ENCODE measurements around the gene IER5. TPM values are rescaled to one million over a fixed set of nuclear protein-coding genes. Genes with fewer than 3 reads are reported as not detected.

The IER5 gene
- 10 to 100 TPM; 45.2 to 45.9 TPM for total RNA-seq

DNA sequence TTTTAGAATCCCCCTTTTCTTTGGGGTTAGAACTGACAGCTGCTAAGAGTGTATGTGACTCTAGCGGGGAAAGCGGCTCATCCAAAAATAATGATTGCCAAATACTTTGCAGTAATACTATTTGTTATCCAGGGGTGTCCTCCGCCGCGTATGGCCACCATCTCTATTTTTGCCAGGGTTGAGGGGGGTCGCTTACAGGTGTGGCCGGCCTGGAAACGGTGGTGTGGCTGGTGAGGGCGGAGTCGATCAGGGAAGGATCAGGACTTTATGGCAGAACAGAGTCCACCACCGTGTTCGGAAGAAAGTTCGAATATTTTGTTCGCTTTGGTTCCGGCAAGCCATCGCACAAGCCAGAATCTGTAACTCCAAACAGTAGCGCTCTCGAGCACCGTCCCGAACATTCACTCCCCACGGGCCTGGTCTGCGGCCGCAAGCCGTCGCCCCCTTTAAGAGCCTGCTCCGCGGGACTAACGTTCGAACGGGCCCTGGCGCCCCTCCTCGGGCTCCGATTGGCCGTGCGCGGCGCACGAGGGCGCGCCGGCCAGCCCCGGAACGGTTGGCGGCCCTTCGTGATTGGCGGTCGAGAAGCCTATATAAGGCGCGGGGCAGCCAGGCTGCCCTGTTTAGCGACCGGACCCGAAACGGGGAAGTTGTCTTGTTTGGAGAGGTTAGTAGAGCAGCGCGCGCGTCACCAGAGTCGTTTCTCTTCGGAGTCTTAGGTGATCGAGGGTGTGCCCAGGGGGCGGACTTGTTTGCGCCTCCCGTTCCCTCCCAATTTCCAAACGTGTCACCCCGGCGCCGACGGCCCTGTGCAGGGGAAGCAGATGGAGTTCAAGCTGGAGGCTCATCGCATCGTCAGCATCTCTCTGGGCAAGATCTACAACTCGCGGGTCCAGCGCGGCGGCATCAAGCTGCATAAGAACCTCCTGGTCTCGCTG lies at the start of gene IER5:
Gene IER5, plus strand, starts transcription at position 622 of the 938 bp plus-strand sequence. Its CDS starts 203 bp downstream, at position 825.
- POLR2A ChIA-PET, result interaction anchor here (0.6 to 3.3 kb wide), 18 partner anchors 8 to 1718 kb away, joined by 3 to 49 read pairs (median 6); partner anchors contain the start of gene STX6
- CTCF ChIA-PET, result interaction anchor here (0.7 to 5.0 kb wide), 3 partner anchors 39 to 53 kb away, joined by 3 to 42 read pairs (median 33); no protein-coding TSS in a partner anchor

DNA sequence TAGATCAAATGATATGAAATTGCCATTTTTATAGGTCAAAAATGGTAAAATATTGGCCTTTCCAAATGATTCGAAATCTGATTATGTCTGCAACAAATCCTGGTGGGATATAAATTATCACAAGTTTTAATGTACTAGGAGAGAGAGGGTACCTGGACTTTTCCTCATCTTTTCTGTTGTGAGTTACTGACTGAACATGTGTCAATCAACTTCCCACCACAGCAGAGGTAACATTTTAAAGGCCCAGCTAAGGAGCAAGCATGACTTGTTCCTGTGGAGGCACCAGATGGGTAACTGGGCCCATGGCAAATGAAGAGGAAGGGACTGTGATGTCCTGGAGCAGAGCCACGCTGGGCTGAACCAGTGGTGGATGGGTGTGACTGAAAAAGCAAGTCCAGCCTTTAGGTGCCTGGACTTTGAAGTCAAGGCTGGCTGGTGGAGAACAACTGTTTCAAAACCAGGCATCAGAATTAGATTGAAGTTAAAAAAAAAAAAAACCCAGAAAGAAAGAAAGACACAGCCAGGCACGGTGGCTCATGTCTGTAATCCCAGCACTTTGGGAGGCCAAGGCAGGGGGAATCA lies 48.1 kb upstream of the IER5 start:
- CTCF ChIA-PET, result interaction anchor here (1.1 to 4.7 kb wide), 2 partner anchors 66 to 100 kb away, joined by 6 to 52 read pairs; no protein-coding TSS in a partner anchor
- POLR2A ChIA-PET, result interaction anchor here (0.5 kb wide), 1 partner anchor 48 kb away, joined by 6 read pairs; no protein-coding TSS in a partner anchor

DNA sequence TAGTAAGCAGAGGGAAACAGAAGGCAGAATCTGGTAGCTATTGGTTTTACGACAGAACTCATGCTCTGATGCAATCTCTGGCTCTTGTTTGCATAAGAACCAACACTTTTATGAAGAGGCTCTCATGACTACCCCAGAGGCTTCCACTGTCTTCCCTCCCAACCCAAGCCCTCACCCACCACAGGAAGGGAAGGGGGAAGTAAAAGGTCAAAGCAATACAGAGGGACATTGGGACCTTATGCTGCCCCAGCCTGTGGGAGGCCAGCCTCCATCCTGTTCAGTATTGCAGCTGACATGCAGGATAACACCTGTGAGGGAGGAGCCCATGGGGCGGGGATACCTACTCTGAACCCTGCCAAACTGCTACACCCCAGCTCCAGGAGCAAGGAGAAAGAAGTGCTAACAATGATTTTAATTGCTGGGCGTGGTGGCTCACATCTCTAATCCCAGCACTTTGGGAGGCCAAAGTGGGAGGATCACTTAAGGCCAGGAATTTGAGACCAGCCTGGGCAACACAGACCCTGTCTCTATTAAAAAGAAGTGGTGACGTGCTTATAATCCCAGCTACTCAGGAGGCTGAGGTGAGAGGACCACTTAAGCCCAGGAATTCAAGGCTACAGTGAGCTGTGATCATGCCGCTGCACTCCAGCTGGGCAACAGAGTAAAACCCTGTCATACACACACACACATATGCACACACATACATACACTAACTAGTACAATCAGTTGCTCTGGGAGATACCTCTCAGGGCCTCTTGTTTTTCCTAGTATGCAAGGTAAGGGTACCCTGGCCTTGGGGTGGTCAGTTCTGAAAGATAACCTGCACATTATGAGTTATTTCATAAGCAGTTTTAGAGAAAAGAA lies 45.2 kb upstream of the IER5 start:
- POLR2A ChIA-PET, result interaction anchor here (0.6 to 1.3 kb wide), 5 partner anchors 20 to 59 kb away, joined by 3 to 4 read pairs (median 3); no protein-coding TSS in a partner anchor

DNA sequence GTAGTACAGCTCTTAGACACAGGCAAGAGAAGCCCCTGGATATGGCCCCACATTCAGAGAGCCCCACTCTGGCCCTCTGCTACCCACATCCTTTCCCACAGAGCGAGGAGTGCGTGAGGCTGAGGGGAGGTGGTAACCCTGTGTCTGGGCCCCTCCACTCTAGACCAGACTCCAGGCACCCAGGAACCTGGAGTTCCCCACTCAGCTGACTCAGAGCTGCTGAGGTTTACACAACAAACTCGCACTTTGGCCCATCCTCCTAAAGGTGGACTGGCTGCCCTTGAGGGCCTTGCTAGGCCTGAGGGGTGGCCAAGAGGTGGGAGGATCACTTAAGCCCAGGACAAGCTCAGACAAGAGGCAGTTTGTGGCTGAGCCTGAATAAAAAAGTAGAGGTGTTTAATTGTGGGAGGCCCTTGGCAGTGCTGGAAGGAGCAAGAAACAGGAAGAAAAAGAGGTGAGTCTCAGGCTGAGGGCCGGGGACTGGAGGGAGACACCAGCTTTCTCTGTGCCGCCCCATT lies 44.0 kb upstream of the IER5 start:
- CTCF ChIA-PET, result interaction anchor here (2.8 kb wide), 1 partner anchor 97 kb away, joined by 13 read pairs; no protein-coding TSS in a partner anchor
- POLR2A ChIA-PET, result interaction anchor here (0.6 to 1.3 kb wide), 6 partner anchors 21 to 96 kb away, joined by 3 to 4 read pairs (median 3); no protein-coding TSS in a partner anchor

More for the DNA sequence above, 45.2 kb upstream of the IER5 start:
- CTCF ChIA-PET, result interaction anchor here (0.9 to 2.8 kb wide), 2 partner anchors 98 to 123 kb away, joined by 3 to 13 read pairs; no protein-coding TSS in a partner anchor

DNA sequence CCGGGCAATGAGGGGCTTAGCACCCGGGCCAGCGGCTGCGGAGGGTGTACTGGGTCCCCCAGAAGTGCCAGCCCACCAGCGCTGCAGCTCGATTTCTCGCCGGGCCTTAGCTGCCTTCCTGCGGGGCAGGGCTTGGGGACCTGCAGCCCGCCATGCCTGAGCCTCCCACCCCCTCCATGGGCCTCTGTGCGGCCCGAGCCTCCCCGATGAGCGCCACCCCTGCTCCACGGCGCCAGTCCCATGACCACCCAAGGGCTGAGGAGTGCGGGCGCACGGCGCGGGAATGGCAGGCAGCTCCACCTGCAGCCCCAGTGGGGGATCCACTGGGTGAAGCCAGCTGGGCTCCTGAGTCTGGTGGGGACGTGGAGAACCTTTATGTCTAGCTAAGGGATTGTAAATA lies 42.6 kb upstream of the IER5 start:
- ChIA-PET POLR2A (interaction anchor here (0.6 kb wide), 1 partner anchor 62 kb away, joined by 13 read pairs; no protein-coding TSS in a partner anchor), CTCF (interaction anchor here (1.7 kb wide), 1 partner anchor 13 kb away, joined by 3 read pairs; the partner anchor contains the start of gene MR1)

DNA sequence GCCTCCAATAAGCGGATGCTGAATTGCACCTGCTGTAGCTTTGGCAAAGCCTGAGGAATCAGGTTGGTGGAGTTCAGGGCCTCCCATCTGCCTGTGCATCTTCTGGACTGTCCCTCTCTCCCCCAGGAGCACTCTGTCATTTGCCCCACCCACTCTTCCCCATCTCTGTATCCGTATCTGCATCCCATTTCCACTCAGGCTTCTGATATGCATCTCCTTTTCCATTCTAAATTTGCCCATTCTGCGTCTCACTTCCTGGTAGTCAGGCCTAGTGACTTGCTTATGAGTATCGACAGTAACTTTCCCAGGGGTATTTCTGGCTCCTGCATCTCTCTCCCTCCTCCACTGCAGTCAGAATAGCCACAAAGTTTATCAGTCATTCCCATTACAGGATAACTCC lies 39.1 kb upstream of the IER5 start:
- CTCF ChIA-PET, result no interaction called here
- POLR2A ChIA-PET, result no interaction called here

DNA sequence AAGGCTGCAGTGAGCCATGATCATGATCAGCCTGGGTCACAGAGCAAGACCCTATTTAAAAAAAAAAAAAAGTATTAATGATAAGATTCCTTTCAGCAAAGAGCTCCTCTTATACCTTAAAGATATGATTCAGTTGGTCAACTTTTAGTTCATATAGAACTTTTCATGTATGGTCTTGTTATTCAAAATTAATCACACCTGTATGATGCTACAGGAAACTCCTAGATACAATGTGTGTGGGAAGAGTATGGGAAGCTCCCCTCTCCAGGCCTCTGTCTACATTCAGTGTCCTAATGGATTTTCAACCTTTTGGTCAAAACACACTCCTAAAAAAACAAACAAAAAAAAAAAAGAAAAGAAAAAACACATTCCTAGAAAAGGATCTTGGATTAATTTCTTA lies 37.6 kb upstream of the IER5 start:
- ChIA-PET POLR2A (no interaction called here), CTCF (interaction anchor here (0.6 to 0.9 kb wide), 2 partner anchors 13 to 14 kb away, joined by 3 read pairs; no protein-coding TSS in a partner anchor)

DNA sequence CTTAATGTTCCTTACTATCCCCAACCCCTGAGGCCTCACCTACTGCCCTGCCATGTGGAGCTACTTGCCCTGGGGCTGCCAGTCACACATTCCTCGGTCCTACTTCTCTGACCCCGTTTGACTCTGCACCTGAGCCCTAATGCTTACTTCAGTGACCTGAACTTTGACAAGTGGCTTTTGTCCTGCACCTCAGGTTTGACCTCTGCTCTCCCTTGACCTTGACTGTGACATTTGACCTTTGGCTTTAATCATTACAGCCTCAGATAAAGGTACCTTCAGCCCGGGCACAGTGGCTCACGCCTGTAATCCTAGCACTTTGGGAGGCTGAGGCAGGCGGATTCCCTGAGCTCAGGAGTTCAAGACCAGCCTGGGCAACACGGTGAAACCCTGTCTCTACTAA lies 31.9 kb upstream of the IER5 start:
- CTCF ChIA-PET, result interaction anchor here (1.1 kb wide), 1 partner anchor 34 kb away, joined by 3 read pairs; no protein-coding TSS in a partner anchor
- POLR2A ChIA-PET, result no interaction called here

DNA sequence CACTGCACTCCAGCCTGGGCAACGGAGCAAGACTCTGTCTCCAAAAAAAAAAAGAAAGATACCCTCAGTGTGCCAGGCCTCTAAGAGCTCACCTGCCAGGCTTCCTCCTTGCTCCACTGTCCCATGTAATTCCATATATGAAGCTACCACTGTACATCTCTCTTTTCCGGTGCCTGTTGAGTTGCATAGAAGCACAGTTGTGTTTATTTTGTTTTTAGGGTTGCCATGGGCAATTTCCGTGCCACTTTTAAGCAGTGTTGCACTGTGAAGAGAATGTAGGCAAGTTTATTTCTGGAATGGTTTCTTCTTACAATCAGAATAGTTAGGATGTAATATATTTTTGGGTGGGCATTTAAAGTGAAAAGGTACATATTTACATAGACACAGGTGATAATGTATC lies 31.4 kb upstream of the IER5 start:
- ChIA-PET CTCF (interaction anchor here (1.1 kb wide), 1 partner anchor 33 kb away, joined by 3 read pairs; no protein-coding TSS in a partner anchor), POLR2A (no interaction called here)

DNA sequence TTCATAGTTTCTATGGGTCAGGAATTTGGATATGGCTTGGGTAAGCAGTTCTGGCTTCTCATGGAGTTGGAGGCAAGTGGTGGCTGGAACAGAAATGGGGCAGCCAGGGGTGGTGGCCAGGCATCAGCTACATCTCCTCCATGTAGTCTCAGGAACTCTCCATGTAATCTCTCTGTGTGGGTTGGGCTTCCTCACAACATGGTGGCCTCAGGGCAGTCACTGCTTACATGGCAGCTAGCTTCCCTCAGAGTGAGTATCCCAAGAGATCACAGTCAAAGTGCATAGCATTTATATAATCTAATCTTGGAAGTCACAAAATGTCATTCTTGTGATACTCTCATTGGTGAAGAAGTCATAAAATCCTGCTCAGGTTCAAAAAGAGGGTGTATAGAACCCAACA lies 29.1 kb upstream of the IER5 start:
- ChIA-PET POLR2A (no interaction called here), CTCF (no interaction called here)

DNA sequence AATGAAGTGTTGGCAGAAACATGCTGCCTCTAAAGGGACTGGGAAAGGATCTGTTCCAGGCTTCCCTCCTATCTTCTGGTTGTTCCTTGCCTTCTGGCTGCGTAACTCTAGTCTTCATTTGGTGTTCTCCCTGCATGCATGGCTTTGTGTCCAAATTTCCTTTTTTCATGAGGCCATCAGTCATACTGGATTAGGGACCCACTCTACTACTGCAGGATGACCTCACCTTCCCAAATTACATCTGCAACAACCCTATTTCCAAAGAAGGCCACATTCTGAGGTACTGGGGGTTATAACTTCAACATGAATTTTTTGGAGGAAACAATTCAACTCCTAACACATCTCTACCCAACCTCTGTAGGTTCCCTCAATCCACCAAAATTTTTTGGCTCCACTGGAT lies 28.4 kb upstream of the IER5 start:
- POLR2A ChIA-PET, result no interaction called here

DNA sequence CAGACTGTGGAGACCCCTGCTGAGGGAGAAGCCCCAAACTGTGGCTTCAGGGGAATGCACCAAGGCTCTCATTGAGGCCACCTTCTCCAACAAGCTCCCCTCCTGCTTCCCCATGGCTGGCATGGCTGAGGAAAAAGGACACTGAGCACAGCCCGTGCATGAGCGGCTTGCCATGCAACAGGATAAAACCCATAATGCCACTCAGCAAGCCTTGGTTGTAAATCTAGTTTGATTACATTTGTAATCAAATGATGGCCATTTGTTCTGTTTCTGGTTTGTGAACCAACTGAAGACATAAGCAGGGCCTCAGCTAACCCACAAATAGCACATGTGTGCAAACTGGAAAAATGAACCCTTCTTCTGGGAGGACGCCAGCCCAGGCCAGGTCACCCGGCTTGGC lies 27.6 kb upstream of the IER5 start:
- ChIA-PET POLR2A (interaction anchor here (3.3 kb wide), 1 partner anchor 30 kb away, joined by 11 read pairs; no protein-coding TSS in a partner anchor), CTCF (interaction anchor here (0.5 to 0.6 kb wide), 2 partner anchors 25 to 1757 kb away, joined by 4 to 5 read pairs; no protein-coding TSS in a partner anchor)

More for the DNA sequence above, 28.4 kb upstream of the IER5 start:
- CTCF ChIA-PET, result no interaction called here

DNA sequence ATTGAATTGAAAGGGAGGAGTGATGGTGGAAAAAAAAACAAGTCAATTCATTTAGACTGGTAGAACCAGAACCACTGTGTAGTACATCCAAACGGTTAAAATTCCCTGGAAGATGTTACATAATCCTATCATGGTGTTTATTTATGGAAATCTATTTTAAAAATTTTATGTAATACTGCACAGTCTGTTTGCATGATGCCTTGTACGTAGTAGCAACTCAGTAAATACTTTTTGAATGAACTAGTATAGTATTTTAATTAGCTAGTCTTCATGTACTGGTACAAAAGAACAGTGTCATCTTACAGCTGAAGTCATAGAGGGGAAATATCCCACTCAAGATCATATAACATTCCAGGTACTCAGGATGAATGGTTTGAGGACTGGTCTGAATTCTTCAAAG lies 27.0 kb upstream of the IER5 start:
- POLR2A ChIA-PET, result interaction anchor here (3.3 kb wide), 1 partner anchor 29 kb away, joined by 11 read pairs; no protein-coding TSS in a partner anchor
- CTCF ChIA-PET, result interaction anchor here (0.5 to 1.3 kb wide), 2 partner anchors 83 to 1758 kb away, joined by 3 to 4 read pairs; no protein-coding TSS in a partner anchor

DNA sequence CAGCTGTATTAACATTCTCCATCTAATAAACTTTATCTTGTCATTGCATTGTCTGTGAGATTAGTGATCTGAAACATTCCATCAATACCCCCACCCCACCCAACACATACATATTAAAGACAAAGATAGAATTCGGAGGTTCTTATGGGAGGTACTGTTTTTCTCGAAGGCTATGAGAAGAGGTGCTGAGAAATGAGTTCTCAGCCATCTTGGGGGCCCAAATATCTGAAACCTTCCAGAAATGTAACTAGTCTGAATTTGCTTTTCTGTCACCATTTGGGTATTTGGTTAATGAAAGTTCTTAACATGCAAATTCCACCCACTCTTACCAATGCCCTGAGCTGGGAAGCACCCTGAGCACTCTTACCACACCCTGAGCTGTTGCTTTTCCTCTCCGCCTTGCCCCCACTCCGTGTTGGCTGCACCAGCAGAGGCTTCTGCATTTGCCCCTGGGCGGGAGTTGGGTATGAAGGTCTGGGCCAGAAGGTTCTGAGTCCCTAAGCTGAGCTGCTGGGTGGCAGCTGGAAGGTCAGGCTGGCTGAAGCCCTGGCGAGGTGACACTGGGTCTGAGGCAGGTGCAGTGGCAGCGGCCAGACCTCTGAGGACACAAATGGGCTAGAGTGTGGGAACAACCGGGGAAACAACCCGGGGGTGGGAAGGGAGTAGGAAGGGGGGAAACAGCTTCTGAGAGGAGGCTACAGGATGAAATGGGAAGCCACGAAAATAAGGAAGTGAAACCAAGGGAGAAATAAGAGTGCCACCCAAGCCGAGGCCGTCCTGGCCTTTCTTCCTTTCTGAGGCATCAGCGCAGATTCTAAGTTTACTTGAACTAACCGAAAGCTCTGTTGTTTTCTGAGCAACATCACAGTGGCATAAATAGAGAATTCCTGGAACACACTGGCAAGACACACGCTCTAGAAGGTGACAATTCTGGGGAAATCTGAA lies 26.3 kb upstream of the IER5 start:
- POLR2A ChIA-PET, result interaction anchor here (0.9 to 3.3 kb wide), 5 partner anchors 13 to 40 kb away, joined by 3 to 11 read pairs (median 7); no protein-coding TSS in a partner anchor
- CTCF ChIA-PET, result interaction anchor here (1.2 to 1.3 kb wide), 4 partner anchors 24 to 87 kb away, joined by 3 to 7 read pairs (median 6); no protein-coding TSS in a partner anchor

DNA sequence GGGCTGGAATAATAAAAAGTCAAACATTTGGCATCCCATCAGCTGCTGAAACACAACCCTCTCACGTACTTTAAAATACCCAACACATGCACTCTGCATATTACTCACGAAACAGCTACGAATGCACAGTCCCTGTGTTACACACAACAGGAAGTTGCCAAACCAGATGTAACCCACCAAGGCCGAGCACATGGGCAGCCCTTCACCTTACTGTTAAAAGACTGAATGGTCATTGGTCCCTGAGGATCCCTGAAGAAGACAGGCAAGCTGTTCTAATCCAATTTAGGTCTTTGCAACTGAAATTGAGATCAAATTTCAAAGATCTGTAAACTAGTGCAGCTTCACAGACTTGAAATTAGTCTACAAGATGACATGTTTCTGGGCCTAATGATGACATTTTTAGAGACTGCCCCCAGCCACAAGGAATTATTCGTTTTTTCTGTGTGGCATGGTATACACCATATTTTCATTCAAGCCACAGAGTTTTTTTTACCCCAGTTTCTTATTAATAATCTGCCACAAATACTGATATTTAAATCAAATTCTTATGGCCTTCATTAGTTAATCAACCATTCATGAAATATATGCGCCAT lies 25.6 kb upstream of the IER5 start:
- ChIA-PET POLR2A (interaction anchor here (0.7 to 3.3 kb wide), 6 partner anchors 13 to 76 kb away, joined by 3 to 11 read pairs (median 8); no protein-coding TSS in a partner anchor), CTCF (interaction anchor here (0.7 to 1.3 kb wide), 5 partner anchors 12 to 87 kb away, joined by 3 to 7 read pairs (median 5); no protein-coding TSS in a partner anchor)

DNA sequence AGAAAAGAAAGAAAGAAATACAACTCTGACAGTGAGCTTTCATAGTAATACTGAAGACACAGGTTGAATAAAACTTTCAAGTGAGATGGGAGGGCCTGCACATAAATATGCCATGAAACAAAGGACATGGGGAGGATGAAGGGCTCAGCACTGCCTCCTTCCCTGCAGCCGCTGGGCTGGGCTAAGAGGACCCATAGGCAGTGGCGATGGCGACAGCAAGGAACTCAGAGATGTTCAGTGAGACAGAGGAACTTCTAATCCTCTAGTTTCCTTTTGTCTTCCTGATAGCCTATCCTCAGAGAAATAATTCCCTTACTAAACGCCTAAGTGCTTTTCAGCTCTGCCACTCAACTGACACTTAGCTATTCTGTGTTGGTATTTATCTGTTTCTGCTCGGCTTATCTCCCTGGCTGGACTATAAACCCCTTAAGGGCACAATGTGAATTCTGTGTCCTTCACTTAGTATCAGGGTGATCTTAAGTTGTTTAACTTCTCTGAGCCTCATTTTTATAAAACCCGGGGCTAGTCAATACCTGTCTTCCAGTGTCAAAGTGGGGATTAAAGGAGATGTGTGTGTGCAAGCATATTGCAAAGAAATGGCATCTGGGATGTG lies 24.4 kb upstream of the IER5 start:
- ChIA-PET CTCF (interaction anchor here (0.7 to 1.0 kb wide), 2 partner anchors 13 to 15 kb away, joined by 3 read pairs; no protein-coding TSS in a partner anchor), POLR2A (interaction anchor here (0.7 to 3.3 kb wide), 3 partner anchors 27 to 75 kb away, joined by 10 to 11 read pairs (median 11); no protein-coding TSS in a partner anchor)

Measured in activated CD8-positive, alpha-beta memory T cell treated with anti-CD3 and anti-CD28 coated beads for 36 hours (primary cell).